NOMO-1 treated with dmso at 0.1 percent for 144 hours (cell line): Measurements from ENCODE around the gene CCDC81.

Experiments
- DNase-seq: peaks from one replicate; lab custom pipeline; 2025; ENCODE audit not compliant: unreplicated experiment; lab: John Stamatoyannopoulos, UW

The CCDC81 gene

GRCh38 chr11:86463120-86463519 is 88.4 kb downstream of the CCDC81 start:
- no peak for DNase-seq

- DNase-seq = no peak
These were observed 89.3 kb downstream of the CCDC81 start for GRCh38 chr11:86463955-86464354.

- DNase-seq = no peak
These were observed 90.0 kb downstream of the CCDC81 start for GRCh38 chr11:86464509-86465221.

GRCh38 chr11:86468169-86468568 is 93.5 kb downstream of the CCDC81 start:
- DNase-seq = no peak

GRCh38 chr11:86469491-86470388 is 95.1 kb downstream of the CCDC81 start:
- no peak for DNase-seq
